ENCODE results near the gene TEKTIP1.
"Not testable (repeated sequence)": the region's sequence is repeated elsewhere in the genome, so short reads cannot be mapped to it uniquely, and the experiment has no call there.

TEKTIP1 gene

GRCh38 chr19:3507371-3508120 is 31.4 kb upstream of the TEKTIP1 start:
- no peak for DNase-seq (ENCODE audit: low spot score)

- not testable (repeated sequence) for DNase-seq (ENCODE audit: low spot score)
These were observed 30.8 kb upstream of the TEKTIP1 start for GRCh38 chr19:3508121-3508661.

- no peak for DNase-seq (ENCODE audit: low spot score)
These were observed 30.0 kb upstream of the TEKTIP1 start for GRCh38 chr19:3508771-3509535.

GRCh38 chr19:3509566-3509989 is 29.4 kb upstream of the TEKTIP1 start:
- no peak for DNase-seq (ENCODE audit: low spot score)

GRCh38 chr19:3510727-3511126 is 28.2 kb upstream of the TEKTIP1 start:
- DNase-seq (ENCODE audit: low spot score), result no peak

GRCh38 chr19:3511506-3512251 is 27.3 kb upstream of the TEKTIP1 start:
- no peak for DNase-seq (ENCODE audit: low spot score)

- DNase-seq (ENCODE audit: low spot score), result peak; percentile 48
These were observed 26.3 kb upstream of the TEKTIP1 start for GRCh38 chr19:3512562-3513228.

- no peak for DNase-seq (ENCODE audit: low spot score)
These were observed 25.5 kb upstream of the TEKTIP1 start for GRCh38 chr19:3513229-3514140.

- DNase-seq (ENCODE audit: low spot score), result no peak
These were observed 24.0 kb upstream of the TEKTIP1 start for GRCh38 chr19:3514930-3515329.

GRCh38 chr19:3515891-3516422 is 23.0 kb upstream of the TEKTIP1 start:
- no peak for DNase-seq (ENCODE audit: low spot score)

- no peak for DNase-seq (ENCODE audit: low spot score)
These were observed 22.2 kb upstream of the TEKTIP1 start for GRCh38 chr19:3516675-3517207.

GRCh38 chr19:3517638-3518037 is 21.3 kb upstream of the TEKTIP1 start:
- no peak for DNase-seq (ENCODE audit: low spot score)

- DNase-seq (ENCODE audit: low spot score), result no peak
These were observed 20.7 kb upstream of the TEKTIP1 start for GRCh38 chr19:3518255-3518654.

GRCh38 chr19:3518659-3519058 is 20.3 kb upstream of the TEKTIP1 start:
- DNase-seq (ENCODE audit: low spot score), result no peak

- no peak for DNase-seq (ENCODE audit: low spot score)
These were observed 19.8 kb upstream of the TEKTIP1 start for GRCh38 chr19:3519126-3519525.

- DNase-seq (ENCODE audit: low spot score), result no peak
These were observed 18.5 kb upstream of the TEKTIP1 start for GRCh38 chr19:3520166-3521103.

- no peak for DNase-seq (ENCODE audit: low spot score)
These were observed 17.9 kb upstream of the TEKTIP1 start for GRCh38 chr19:3521104-3521445.

- no peak for DNase-seq (ENCODE audit: low spot score)
These were observed 16.3 kb upstream of the TEKTIP1 start for GRCh38 chr19:3522421-3523360.
